ENCODE results near the gene ZNF620. TPM values are rescaled to one million over a fixed set of nuclear protein-coding genes. Genes with fewer than 3 reads are reported as not detected.
"Not testable (repeated sequence)": the region's sequence is repeated elsewhere in the genome, so short reads cannot be mapped to it uniquely, and the experiment has no call there.

The ZNF620 gene
- polyA plus RNA-seq, 3 donors = 0.27 to 0.67 (median 0.37) TPM

DNA sequence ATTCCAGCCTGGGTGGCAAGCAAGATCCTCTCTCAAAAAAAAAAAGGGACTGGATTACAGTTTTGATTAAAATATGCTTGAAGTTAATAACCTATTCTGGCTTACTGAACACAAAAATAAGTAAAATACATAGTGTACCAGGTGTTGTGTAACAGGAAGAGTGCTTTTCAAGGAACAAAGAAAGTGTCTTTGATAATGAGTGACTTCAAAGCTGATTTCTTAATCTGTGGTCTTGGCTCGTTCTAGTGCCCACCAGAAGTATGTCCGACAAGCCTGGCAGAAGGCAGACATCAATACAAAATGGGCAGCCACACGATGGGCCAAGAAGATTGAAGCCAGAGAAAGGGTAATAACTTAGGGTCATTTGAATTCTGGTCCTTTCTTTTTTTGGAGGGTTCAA, 44.7 kb upstream of the ZNF620 start:
- Mint-ChIP-seq H3K4me1 (peaks cover 20% of the 10 kb centered on the region), H3K9me3 (peaks cover 0 to 2% (median 0%) of the 10 kb centered on the region in 7 donors), H3K27ac (peak overlapping the region in 1 of 7 donors; percentile 38), H3K4me3 (no peak overlapping the region), H3K36me3 (peaks cover 66 to 75% of the 10 kb centered on the region in 2 donors), H3K27me3 (ENCODE audit: low read depth in 3 of 3) (no peaks in the 10 kb centered on the region)
- H2AFZ ChIP-seq (ENCODE audit: insufficient read depth, low read depth, low read length, poor library complexity, severe bottlenecking) = no peak overlapping the region
- H4K20me1 ChIP-seq (ENCODE audit: insufficient read depth, low read length) = peaks cover 14% of the 10 kb centered on the region
- H3K4me2 ChIP-seq (replicated peaks; ENCODE audit: extremely low read depth, low read length, poor library complexity, severe bottlenecking) = no peak overlapping the region
- no peak overlapping the region for H3K9ac ChIP-seq (ENCODE audit: insufficient read depth, low read length, poor library complexity, severe bottlenecking)
- H3K27ac ChIP-seq (ENCODE audit: low read depth in 1 of 2, low read length in 2 of 2) = no peak overlapping the region
- no peaks in the 10 kb centered on the region for H3K27me3 ChIP-seq (ENCODE audit: control insufficient read depth in 2 of 2, insufficient read depth in 2 of 2, low read length in 2 of 2)
- intact Hi-C loops (cut with micrococcal nuclease) = loop anchor here in 1 of 2 donors (5.0 kb wide), 1 partner anchor 776 kb away; no protein-coding TSS in a partner anchor
- peaks cover 31% of the 10 kb centered on the region for H3K79me2 ChIP-seq (ENCODE audit: insufficient read depth, low read length)
- 33% methylated on average over 3 of the region's 3 CpGs for WGBS (ENCODE audit: insufficient coverage)
- H3K36me3 ChIP-seq (replicated peaks in 1 of 2; ENCODE audit: control insufficient read depth in 1 of 2, insufficient read depth in 2 of 2, low read length in 2 of 2) = peaks cover 55 to 80% of the 10 kb centered on the region in 2 donors
- H3K9me3 ChIP-seq (replicated peaks in 1 of 2; ENCODE audit: control insufficient read depth in 1 of 2, insufficient read depth in 1 of 2, low read length in 2 of 2) = no peaks in the 10 kb centered on the region
- DNase-seq = no peak
- TF ChIP-seq, protein P1, sequence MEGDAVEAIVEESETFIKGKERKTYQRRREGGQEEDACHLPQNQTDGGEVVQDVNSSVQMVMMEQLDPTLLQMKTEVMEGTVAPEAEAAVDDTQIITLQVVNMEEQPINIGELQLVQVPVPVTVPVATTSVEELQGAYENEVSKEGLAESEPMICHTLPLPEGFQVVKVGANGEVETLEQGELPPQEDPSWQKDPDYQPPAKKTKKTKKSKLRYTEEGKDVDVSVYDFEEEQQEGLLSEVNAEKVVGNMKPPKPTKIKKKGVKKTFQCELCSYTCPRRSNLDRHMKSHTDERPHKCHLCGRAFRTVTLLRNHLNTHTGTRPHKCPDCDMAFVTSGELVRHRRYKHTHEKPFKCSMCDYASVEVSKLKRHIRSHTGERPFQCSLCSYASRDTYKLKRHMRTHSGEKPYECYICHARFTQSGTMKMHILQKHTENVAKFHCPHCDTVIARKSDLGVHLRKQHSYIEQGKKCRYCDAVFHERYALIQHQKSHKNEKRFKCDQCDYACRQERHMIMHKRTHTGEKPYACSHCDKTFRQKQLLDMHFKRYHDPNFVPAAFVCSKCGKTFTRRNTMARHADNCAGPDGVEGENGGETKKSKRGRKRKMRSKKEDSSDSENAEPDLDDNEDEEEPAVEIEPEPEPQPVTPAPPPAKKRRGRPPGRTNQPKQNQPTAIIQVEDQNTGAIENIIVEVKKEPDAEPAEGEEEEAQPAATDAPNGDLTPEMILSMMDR (IDR thresholded peaks at IDR 0.05) = no peak
- no peak overlapping the region for H3K4me3 ChIP-seq (replicated peaks in 1 of 3; ENCODE audit: low read depth in 2 of 3, low read length in 3 of 3)
- H3K4me1 ChIP-seq (ENCODE audit: control insufficient read depth in 1 of 2, insufficient read depth in 2 of 2, low read length in 2 of 2) = peaks cover 15 to 24% of the 10 kb centered on the region in 2 donors

DNA sequence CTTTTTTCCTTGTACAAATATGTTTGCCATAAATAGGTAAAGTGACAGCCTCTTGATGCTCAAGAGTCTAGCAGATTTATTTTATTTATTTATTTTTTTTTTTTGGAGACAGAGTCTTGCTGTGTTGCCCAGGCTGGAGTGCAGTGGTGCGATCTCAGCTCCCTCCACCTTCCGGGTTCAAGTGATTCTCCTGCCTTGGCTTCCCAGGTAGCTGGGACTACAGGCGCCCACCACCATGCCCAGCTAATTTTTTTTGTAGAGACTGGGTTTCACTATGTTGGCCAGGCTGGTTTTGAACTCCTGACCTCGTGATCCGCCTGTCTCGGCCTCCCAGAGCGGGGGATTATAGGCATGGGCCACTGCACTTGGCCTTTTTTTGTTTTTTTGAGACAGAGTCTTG, 43.0 kb upstream of the ZNF620 start:
- not testable (repeated sequence) for H2AFZ ChIP-seq (ENCODE audit: insufficient read depth, low read depth, low read length, poor library complexity, severe bottlenecking); H3K9ac ChIP-seq (ENCODE audit: insufficient read depth, low read length, poor library complexity, severe bottlenecking); H3K27me3 Mint-ChIP-seq (ENCODE audit: low read depth in 3 of 3); H3K4me1 ChIP-seq (ENCODE audit: control insufficient read depth in 1 of 2, insufficient read depth in 2 of 2, low read length in 2 of 2); H3K27ac ChIP-seq (ENCODE audit: low read depth in 1 of 2, low read length in 2 of 2); H3K4me3 ChIP-seq (replicated peaks in 1 of 3; ENCODE audit: low read depth in 2 of 3, low read length in 3 of 3); H3K9me3 ChIP-seq (replicated peaks in 1 of 2; ENCODE audit: control insufficient read depth in 1 of 2, insufficient read depth in 1 of 2, low read length in 2 of 2); DNase-seq; H3K4me2 ChIP-seq (replicated peaks; ENCODE audit: extremely low read depth, low read length, poor library complexity, severe bottlenecking); H3K9me3 Mint-ChIP-seq; H3K4me3 Mint-ChIP-seq; H3K27me3 ChIP-seq (ENCODE audit: control insufficient read depth in 2 of 2, insufficient read depth in 2 of 2, low read length in 2 of 2)
- Histone ChIP-seq H3K79me2 (ENCODE audit: insufficient read depth, low read length) (peaks cover 22% of the 10 kb centered on the region), H3K36me3 (replicated peaks in 1 of 2; ENCODE audit: control insufficient read depth in 1 of 2, insufficient read depth in 2 of 2, low read length in 2 of 2) (peaks cover 55 to 88% of the 10 kb centered on the region in 2 donors), H4K20me1 (ENCODE audit: insufficient read depth, low read length) (peaks cover 14% of the 10 kb centered on the region)
- intact Hi-C loops (cut with micrococcal nuclease) = loop anchor here in 1 of 2 donors (5.0 kb wide), 1 partner anchor 774 kb away; no protein-coding TSS in a partner anchor
- H3K27ac Mint-ChIP-seq = peak overlapping the region in 1 of 7 donors; percentile 20
- peaks cover 73 to 80% of the 10 kb centered on the region in 2 donors for H3K36me3 Mint-ChIP-seq
- H3K4me1 Mint-ChIP-seq = peaks cover 16% of the 10 kb centered on the region
- WGBS (ENCODE audit: insufficient coverage) = over 99% methylated on average over 7 of the region's 7 CpGs

Measured in CD14-positive monocyte (primary cell).